Measurements from ENCODE around the gene FERMT3. TPM values are rescaled to one million over a fixed set of nuclear protein-coding genes. Genes with fewer than 3 reads are reported as not detected.

Gene FERMT3
- total and polyA plus RNA-seq, 2 donors (not counting 3 experiments of a cell fraction or from before 2014, with no cell fraction given) = 64.4 to 100 TPM

DNA sequence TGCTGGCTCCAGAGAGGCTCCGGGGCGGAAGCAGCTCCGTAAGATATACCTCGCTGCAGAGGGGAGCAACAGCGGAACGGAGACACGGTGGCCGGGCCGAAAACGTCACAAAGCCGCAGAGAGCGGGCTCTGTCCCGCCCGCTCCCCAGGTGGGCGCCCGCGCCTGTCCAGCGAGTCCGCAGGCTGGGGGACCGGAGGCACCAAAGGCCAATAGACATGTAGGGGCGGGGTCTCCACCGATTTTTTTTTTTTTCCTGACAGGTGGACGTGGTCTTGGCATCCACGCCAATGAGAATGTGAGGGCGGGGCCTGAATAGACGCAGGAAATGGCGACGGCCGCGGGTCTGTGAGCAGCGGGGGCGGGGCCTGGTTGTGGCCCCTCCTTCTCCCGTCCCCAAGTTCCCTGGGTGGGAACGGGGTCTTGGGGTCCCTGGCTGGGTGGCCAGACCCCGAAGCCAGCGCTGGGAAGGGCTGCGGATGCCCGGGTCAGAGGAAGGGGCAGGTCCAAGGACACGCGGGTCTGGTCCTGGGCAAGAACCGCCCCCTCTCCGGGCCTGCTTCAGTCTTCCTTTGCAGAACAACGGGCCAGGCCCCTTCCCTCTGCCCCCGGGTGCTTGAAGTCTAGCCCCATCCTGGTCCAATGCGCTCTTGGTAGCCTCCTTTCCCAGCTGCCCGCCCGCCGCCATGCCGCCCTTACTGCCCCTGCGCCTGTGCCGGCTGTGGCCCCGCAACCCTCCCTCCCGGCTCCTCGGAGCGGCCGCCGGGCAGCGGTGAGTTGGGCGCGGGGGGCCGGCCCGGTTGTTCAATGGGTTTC lies 23.9 kb downstream of the FERMT3 start, which contains the start of gene DNAJC4:
Gene DNAJC4, plus strand, starts transcription at position 378 of the 814 bp plus-strand sequence. Its CDS starts 307 bp downstream, at position 685.
- intact Hi-C loops (cut with micrococcal nuclease) = loop anchor here (1.0 to 5.0 kb wide), 4 partner anchors 11 to 43 kb away; partner anchors contain the start of genes FKBP2 and STIP1
- H3K79me2 ChIP-seq (ENCODE audit: control insufficient read depth, insufficient read depth, low read length) = peaks cover 8% of the 10 kb centered on the region
- H3K9ac ChIP-seq (replicated peaks; ENCODE audit: extremely low read depth, insufficient read depth, low read length) = peak within 1 kb of the TSS; percentile 69

GRCh38 chr11:64230985-64231365 lies 24.5 kb downstream of the FERMT3 start:
- POLR2A ChIA-PET = no interaction called here

More for the DNA sequence above, 23.9 kb downstream of the FERMT3 start, which contains the start of gene DNAJC4:
- no peaks in the 10 kb centered on the region for H3K9me3 ChIP-seq (replicated peaks; ENCODE audit: control insufficient read depth, insufficient read depth, low read length)
- no peaks in the 10 kb centered on the region for H3K9me1 ChIP-seq (replicated peaks; ENCODE audit: control insufficient read depth, extremely low read depth, insufficient read depth, low read length)
- dilution Hi-C loops (cut with MboI; ENCODE audit: extremely low pct_ligation_motif_present, low sequenced_read_pairs) = no loop called here
- CTCF ChIA-PET = interaction anchor here (0.6 to 2.0 kb wide), 4 partner anchors 17 to 70 kb away, joined by 3 to 9 read pairs (median 4); no protein-coding TSS in a partner anchor
- H3K36me3 ChIP-seq (ENCODE audit: control insufficient read depth in 2 of 2, extremely low read depth in 1 of 2, insufficient read depth in 2 of 2, low read length in 2 of 2) = no peaks in the 10 kb centered on the region
- TF ChIP-seq JUN (IDR thresholded peaks at IDR 0.05; ENCODE audit: borderline replicate concordance, insufficient read depth, insufficient read length, low read depth) = no peak
- TF ChIP-seq POLR2A (IDR thresholded peaks at IDR 0.05; ENCODE audit: low read depth, low read length) = peak; percentile 83
- TF ChIP-seq POLR2AphosphoS5 (IDR thresholded peaks at IDR 0.05; ENCODE audit: insufficient read depth, low read depth, low read length) = peak; percentile 66
- H3K4me1 ChIP-seq (ENCODE audit: control insufficient read depth, extremely low read depth, insufficient read depth, low read length) = peaks cover 22% of the 10 kb centered on the region
- no TSS peak for BruUV-seq (replicated peaks)
- H3K4me2 ChIP-seq (ENCODE audit: insufficient read depth, low read length) = peak within 1 kb of the TSS; percentile 71
- peak within 1 kb of the TSS; percentile 70 for H2AFZ ChIP-seq (ENCODE audit: low read depth, low read length)
- H3K27me3 ChIP-seq (ENCODE audit: control insufficient read depth in 2 of 2, insufficient read depth in 2 of 2, low read length in 2 of 2) = no peaks in the 10 kb centered on the region
- H3K27ac ChIP-seq (ENCODE audit: insufficient read depth, low read depth, low read length) = peak within 1 kb of the TSS; percentile 69
- peak within 1 kb of the TSS; percentile 60 to 71 (median 69) for H3K4me3 ChIP-seq (replicated peaks in 1 of 3; ENCODE audit: insufficient read depth in 1 of 3, low read depth in 1 of 3, low read length in 3 of 3)
- DNase-seq (ENCODE audit: low read depth, low spot score) = peak; percentile 94
- H4K20me1 ChIP-seq (replicated peaks; ENCODE audit: control insufficient read depth, extremely low read depth, insufficient read depth, low read length) = no peaks in the 10 kb centered on the region
- POLR2A ChIA-PET = no interaction called here
- FAIRE-seq = peak; percentile 94

More at GRCh38 chr11:64230985-64231365, 24.5 kb downstream of the FERMT3 start:
- no peaks in the 10 kb centered on the region for H3K27me3 ChIP-seq (ENCODE audit: control insufficient read depth in 2 of 2, insufficient read depth in 2 of 2, low read length in 2 of 2)
- H3K27ac ChIP-seq (ENCODE audit: insufficient read depth, low read depth, low read length) = peak overlapping the region; percentile 69
- CTCF ChIA-PET = interaction anchor here (0.9 to 2.0 kb wide), 3 partner anchors 23 to 70 kb away, joined by 3 to 9 read pairs (median 4); no protein-coding TSS in a partner anchor
- H3K36me3 ChIP-seq (ENCODE audit: control insufficient read depth in 2 of 2, extremely low read depth in 1 of 2, insufficient read depth in 2 of 2, low read length in 2 of 2) = peaks cover 0 to 2% of the 10 kb centered on the region in 2 experiments
- H3K9ac ChIP-seq (replicated peaks; ENCODE audit: extremely low read depth, insufficient read depth, low read length) = peak overlapping the region; percentile 69
- no peaks in the 10 kb centered on the region for H3K9me1 ChIP-seq (replicated peaks; ENCODE audit: control insufficient read depth, extremely low read depth, insufficient read depth, low read length)
- peak overlapping the region; percentile 60 to 71 (median 69) for H3K4me3 ChIP-seq (replicated peaks in 1 of 3; ENCODE audit: insufficient read depth in 1 of 3, low read depth in 1 of 3, low read length in 3 of 3)
- BruUV-seq (replicated peaks) = TSS peak; percentile 4
- H3K79me2 ChIP-seq (ENCODE audit: control insufficient read depth, insufficient read depth, low read length) = peaks cover 8% of the 10 kb centered on the region
- no peaks in the 10 kb centered on the region for H4K20me1 ChIP-seq (replicated peaks; ENCODE audit: control insufficient read depth, extremely low read depth, insufficient read depth, low read length)
- H3K4me2 ChIP-seq (ENCODE audit: insufficient read depth, low read length) = peak overlapping the region; percentile 71
- DNase-seq (ENCODE audit: low read depth, low spot score) (no peak), FAIRE-seq (no peak)
- no peaks in the 10 kb centered on the region for H3K9me3 ChIP-seq (replicated peaks; ENCODE audit: control insufficient read depth, insufficient read depth, low read length)
- H3K4me1 ChIP-seq (ENCODE audit: control insufficient read depth, extremely low read depth, insufficient read depth, low read length) = peaks cover 18% of the 10 kb centered on the region
- intact Hi-C loops (cut with micrococcal nuclease) = loop anchor here (1.0 to 5.0 kb wide), 4 partner anchors 10 to 44 kb away; partner anchors contain the start of genes FKBP2 and STIP1
- H2AFZ ChIP-seq (ENCODE audit: low read depth, low read length) = peak overlapping the region; percentile 70
- no peak for TF ChIP-seq MYC (IDR thresholded peaks at IDR 0.05; ENCODE audit: low read depth, low read length)
- TF ChIP-seq GATA2 (IDR thresholded peaks at IDR 0.05; ENCODE audit: insufficient read depth, insufficient read length, low read depth, low read length) = no peak
- TF ChIP-seq POLR2AphosphoS5 (IDR thresholded peaks at IDR 0.05; ENCODE audit: insufficient read depth, low read depth, low read length) = no peak
- TF ChIP-seq EZH2 (IDR thresholded peaks at IDR 0.05; ENCODE audit: borderline replicate concordance, low read depth, low read length, severe bottlenecking) = no peak
- TF ChIP-seq POLR2A (IDR thresholded peaks at IDR 0.05; ENCODE audit: low read depth, low read length) = no peak
- no peak for TF ChIP-seq JUN (IDR thresholded peaks at IDR 0.05; ENCODE audit: borderline replicate concordance, insufficient read depth, insufficient read length, low read depth)
- TF ChIP-seq, protein P1, sequence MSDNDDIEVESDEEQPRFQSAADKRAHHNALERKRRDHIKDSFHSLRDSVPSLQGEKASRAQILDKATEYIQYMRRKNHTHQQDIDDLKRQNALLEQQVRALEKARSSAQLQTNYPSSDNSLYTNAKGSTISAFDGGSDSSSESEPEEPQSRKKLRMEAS (IDR thresholded peaks at IDR 0.05; ENCODE audit: insufficient read depth, insufficient read length) = no peak
- no peak for TF ChIP-seq FOS (IDR thresholded peaks at IDR 0.05; ENCODE audit: borderline replicate concordance, insufficient read depth, low read length)
- dilution Hi-C loops (cut with MboI; ENCODE audit: extremely low pct_ligation_motif_present, low sequenced_read_pairs) = no loop called here

Data from endothelial cell of umbilical vein (primary cell).